Stimulated activated CD4-positive, alpha-beta T cell treated with anti-CD3 and anti-CD28 coated beads, Interleukin-2, amount 100 ng/mL, for 24 hours (primary cell): ENCODE results near the gene TMCC3.
"Not testable (repeated sequence)": the region's sequence is repeated elsewhere in the genome, so short reads cannot be mapped to it uniquely, and the experiment has no call there.

Source experiments
- DNase-seq, 2 donors: peaks; one replicate each; pipeline ENCODE4 v3.0.0-alpha.2; 2020

The TMCC3 gene

DNA sequence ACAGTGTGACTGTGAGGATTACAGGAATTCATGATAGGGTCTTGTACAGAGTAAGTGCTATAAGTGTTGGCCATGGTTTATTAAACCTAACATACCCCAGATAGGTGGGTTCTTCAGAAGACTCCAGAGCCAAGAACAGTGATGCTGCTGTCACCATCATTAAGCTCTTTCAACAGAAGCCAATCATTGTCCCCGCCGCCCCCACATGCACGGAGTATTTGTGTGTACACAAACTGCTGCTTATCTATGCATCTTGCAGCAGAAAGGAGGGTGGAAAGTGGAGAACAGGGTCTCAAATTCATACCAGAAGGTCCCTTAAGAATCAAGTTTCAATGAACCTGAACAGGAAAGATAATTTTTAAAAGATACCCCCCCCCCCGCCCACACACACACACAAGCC, 51.2 kb downstream of the TMCC3 start:
- no peak for DNase-seq

- no peak for DNase-seq
These were observed 53.1 kb downstream of the TMCC3 start for GRCh38 chr12:94597268-94597667.

GRCh38 chr12:94596596-94596995, 53.8 kb downstream of the TMCC3 start:
- no peak for DNase-seq

- DNase-seq, result no peak
These were observed 55.2 kb downstream of the TMCC3 start for GRCh38 chr12:94595152-94595551.

DNA sequence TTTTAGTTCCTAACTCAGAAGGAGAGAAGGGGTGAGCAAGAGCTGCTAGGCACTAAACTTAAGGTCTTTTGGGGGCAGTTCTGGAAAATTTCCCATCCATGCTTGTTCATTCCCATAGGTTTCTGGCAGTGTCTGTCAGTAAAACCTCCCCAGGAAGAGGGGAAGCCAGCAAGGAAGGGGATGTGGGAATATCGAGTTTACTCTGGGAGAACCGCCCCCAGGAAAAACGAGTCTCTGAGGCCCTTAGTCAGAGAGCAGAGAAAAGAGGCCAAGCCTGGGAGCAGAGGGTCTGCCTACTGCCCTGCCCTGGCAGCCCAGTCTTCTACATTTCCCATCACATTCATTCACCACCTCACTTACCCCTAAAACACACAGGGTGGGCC, 55.9 kb downstream of the TMCC3 start:
- no peak for DNase-seq

DNA sequence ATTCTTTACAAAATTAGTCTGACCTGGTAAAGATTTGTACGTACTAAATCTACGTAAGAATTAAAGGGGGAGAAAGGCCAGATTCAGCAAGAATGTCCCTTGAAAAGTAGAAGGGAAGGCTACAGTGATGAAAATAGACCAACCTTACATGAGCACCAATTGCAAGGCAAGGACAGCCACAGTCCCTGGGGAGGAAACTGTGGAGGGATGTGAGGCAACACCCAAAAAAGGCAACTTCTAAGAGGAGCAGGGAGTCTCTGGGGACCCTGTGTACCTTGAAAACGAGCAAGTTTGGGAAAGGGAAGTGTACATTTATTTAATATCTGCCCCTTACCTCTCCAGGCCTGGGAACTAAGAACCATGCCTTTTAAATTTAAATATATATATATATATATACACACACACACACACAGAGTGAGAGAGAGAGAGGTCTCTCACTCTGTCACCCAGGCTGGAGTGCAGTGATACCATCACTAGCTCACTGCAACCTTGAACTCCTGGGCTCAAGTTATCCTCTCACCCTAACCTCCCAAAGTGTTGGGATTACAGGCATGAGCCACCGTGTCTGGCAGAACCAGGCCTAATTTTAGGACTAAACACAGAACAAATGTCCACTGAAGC, 56.4 kb downstream of the TMCC3 start:
- no peak for DNase-seq

GRCh38 chr12:94592723-94593122, 57.6 kb downstream of the TMCC3 start:
- not testable (repeated sequence) for DNase-seq

DNA sequence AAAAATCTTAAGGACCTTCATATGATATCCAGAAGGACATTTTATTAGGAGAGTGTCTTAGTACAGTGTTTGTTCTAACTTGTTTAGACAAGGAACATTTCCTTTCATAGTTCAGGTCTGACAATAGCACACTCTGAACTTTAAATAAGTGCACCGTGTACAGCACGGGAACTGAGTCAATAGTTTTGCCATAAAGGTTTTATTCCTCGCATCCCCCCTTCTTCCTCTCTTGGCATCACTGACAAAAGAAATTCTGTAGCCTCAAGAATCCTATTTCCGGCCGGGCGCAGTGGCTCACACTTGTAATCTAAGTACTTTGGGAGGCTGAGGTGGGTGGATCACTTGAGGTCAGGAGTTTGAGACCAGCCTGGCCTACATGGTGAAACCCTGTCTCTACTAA, 58.3 kb downstream of the TMCC3 start:
- no peak for DNase-seq

GRCh38 chr12:94590428-94590827, 59.9 kb downstream of the TMCC3 start:
- DNase-seq, result no peak

DNA sequence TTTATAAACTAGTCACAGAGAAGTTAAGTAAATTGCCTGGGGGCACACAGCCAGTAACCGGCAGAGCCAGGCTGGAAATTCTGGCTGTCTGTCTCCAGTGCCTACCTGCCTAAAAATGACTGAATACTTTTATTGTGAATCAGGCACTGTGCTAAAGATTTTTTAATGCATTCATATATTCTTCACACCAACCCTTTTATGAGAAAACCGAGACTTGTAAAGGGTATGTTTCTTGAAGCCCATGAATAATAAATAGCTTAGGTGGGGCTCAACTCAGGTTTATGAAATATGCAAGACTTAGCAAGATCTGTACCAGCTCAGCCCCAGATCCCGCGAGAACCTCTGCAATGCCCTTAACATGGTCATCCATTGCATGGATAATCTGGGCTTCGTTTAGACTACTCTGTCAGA, 60.8 kb downstream of the TMCC3 start:
- no peak for DNase-seq

DNA sequence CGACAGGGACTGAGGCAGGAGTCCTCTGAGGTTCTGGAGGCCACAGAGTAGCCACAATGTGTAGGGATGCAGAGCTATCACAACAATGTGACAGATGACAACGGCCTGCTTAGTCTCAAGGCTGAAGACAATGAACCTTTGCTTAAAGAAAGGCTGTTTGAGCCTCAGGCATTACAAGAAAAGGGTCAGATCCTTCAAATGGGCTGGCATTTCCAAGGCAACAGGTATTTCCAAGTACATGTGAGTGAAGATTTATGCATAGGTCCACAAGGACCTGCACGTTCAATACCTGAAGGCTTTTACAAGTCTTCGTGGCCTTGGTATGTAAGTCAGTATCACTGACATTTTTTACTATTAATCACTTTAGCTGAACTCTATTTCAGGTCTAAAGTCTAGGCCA, 62.0 kb downstream of the TMCC3 start:
- DNase-seq, result no peak

- no peak for DNase-seq
These were observed 62.8 kb downstream of the TMCC3 start for GRCh38 chr12:94587266-94588241.

- DNase-seq, result no peak
These were observed 63.6 kb downstream of the TMCC3 start for GRCh38 chr12:94586589-94587259.

DNA sequence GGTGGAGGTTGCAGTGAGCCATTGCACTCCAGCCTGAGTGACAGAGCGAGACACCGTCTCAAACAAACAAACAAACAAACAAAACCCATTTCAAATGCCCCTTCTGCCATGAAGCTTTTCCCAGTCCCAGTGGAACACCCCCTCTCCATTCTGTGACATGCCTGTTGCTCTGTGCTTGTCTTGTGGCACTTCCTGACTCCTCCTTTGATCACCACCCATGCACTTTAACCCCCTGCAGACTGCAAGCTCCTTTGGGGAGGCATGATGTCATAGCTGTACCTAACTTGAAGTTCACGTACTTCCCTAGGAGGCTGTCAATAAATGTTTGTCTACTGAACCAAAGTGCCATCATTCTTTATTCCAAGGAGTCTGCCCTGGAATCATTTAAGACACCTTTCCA, 64.7 kb downstream of the TMCC3 start:
- DNase-seq, result no peak

DNA sequence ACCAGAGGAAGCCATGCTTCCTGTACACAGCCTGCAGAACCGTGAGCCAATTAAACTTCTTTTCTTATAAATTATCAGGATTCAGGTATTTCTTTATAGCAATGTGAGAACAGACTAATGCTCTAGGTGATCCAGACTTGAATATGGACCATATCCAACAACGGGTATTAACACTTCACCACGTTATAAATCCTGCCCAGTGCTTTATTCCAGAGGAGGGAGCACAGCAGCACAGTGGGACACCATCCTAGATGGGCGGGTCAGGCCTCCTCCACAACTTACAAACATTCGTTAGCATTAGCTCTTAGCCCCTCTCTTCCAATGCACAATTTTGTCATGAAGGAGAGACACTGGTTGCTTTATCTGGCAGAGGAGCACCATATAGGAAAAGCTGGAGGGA, 66.0 kb downstream of the TMCC3 start:
- no peak for DNase-seq

GRCh38 chr12:94582591-94582990, 67.8 kb downstream of the TMCC3 start:
- DNase-seq, result no peak

DNA sequence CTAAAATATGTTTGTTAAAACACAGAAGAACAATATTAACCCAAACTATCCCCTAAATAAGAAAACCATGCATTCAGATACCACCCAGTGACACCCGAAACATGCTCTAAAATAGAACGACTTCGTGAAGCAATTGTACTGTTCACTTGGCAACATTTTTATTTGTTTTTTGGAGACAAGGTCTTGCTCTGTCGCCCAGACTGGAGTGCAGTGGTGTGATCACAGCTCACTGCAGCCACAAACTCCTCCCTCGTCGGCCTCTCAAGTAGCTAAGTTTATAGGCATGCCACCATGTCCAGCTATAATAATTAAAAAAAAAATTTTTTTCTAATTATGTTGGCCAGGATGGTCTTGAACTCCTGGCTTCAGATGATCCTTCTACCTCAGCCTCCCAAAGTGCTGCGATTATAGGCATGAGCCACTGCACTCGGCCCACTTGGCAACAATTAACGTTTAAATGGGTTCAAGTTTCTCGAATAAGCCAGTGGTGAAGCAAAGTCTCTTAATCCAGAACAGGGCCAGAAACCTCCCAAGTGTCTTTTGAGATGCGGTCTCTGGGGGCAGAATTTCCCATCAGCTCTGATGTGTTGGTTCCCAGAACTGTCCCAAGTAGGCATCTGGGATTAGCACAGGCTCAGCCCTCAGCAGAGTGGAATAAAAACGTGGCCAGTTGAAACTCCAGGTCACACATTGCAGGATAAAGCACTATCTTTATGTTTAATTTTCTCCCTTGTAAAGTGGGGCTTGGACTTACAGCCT, 74.5 kb downstream of the TMCC3 start:
- DNase-seq, result no peak

DNA sequence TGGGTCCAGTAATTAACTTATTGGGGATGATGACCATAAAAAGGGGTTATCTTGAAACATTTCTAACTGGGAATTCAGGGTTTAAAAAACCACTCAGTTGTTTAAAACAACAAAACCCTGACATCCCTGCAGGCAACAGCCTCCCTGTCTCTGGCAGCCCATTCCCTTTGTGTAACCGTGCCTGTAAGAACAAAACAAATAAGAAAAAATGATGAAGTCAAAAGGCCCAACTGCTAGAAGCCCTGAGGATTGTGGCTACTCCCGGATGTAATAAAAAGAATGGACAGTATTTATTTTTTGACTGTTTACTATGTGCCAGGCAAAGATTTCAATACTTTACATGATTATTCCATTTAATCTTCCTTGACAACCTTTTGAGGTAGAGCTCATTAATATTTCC, 75.3 kb downstream of the TMCC3 start:
- no peak for DNase-seq

DNA sequence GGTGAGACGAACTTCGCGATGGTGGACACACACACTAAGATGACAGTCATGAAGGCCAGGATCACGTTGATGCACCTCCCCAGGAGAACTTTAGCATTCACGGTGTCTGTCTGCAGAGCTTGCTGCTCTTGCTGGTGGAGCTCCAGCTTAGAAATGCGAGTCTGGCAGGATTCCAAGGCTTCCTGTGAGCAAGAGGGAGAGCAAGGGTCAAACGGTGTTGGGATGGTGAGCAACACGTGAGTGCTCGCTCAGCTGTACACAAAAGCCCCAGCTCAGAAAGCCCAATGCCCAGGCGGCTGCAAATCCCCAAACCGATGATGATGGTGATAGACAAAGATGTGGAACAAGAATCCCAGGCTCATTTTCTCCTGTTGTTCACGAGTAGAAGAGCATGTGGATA, 78.8 kb downstream of the TMCC3 start:
- DNase-seq, result no peak

DNA sequence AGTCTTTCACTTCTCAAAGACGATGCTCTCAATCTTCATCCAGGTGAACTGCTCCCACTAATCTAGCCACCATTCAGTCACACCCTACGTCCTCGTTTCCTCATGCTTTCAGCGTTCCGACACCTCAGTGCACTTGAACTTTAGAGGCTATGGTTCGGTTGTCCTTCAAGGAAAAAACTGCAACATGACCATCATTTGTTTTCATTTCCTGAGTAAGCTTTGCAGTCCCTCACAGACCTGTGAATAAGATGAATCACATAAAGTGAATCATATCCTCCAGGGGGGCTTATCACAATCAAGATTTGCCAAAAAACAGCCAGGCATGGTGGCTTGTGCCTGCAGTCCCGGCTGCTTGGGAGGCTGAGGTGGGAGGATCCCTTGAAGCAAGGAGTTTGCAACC, 80.2 kb downstream of the TMCC3 start:
- DNase-seq, result no peak

- no peak for DNase-seq
These were observed 82.6 kb downstream of the TMCC3 start for GRCh38 chr12:94567761-94568160.

GRCh38 chr12:94566345-94566744, 84.0 kb downstream of the TMCC3 start:
- DNase-seq, result no peak

GRCh38 chr12:94565683-94566082, 84.7 kb downstream of the TMCC3 start:
- no peak for DNase-seq
